ENCODE data around the gene KRT7.

Gene KRT7

GRCh38 chr12:52208424-52209165 lies 24.4 kb upstream of the KRT7 start:
- Histone ChIP-seq H3K27me3 (ENCODE audit: low read depth, low read length) (no peaks in the 10 kb centered on the region), H3K4me3 (ENCODE audit: low read depth in 1 of 2, low read length in 2 of 2) (no peak overlapping the region), H3K27ac (ENCODE audit: low read length) (no peak overlapping the region), H3K9me3 (ENCODE audit: control insufficient read depth in 1 of 2, low read length in 2 of 2) (no peaks in the 10 kb centered on the region), H3K4me1 (ENCODE audit: control insufficient read depth in 1 of 2, insufficient read depth in 2 of 2, low read length in 2 of 2) (peaks cover 0 to 7% of the 10 kb centered on the region in 2 donors), H3K36me3 (ENCODE audit: control insufficient read depth in 1 of 2, insufficient read depth in 2 of 2, low read length in 2 of 2) (no peaks in the 10 kb centered on the region)

DNA sequence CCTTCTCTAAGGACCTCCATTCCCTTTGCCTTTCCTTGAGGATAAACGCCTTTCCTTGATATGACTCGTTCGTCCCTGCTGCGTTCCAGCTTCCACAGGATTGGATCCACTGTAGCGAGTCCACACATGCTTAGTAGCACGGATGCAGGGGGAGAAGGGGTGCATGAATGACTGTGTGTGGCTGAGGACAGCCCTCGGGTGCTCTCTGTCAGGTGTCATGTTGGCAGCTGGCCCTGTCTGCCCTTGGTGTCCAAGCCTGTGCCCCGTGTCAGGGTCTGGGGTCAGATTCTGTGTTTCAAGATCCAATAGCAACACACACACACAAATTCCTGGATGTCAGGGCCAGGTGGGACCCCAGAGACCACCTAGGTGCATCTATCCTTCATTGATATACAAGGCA lies 23.7 kb upstream of the KRT7 start:
- no peak overlapping the region for H3K4me3 ChIP-seq (ENCODE audit: low read depth in 1 of 2, low read length in 2 of 2)
- H3K27me3 ChIP-seq (ENCODE audit: low read depth, low read length): no peaks in the 10 kb centered on the region
- no peak overlapping the region for H3K27ac ChIP-seq (ENCODE audit: low read length)
- H3K4me1 ChIP-seq (ENCODE audit: control insufficient read depth in 1 of 2, insufficient read depth in 2 of 2, low read length in 2 of 2): peaks cover 0 to 5% of the 10 kb centered on the region in 2 donors
- H3K9me3 ChIP-seq (ENCODE audit: control insufficient read depth in 1 of 2, low read length in 2 of 2): no peaks in the 10 kb centered on the region
- H3K36me3 ChIP-seq (ENCODE audit: control insufficient read depth in 1 of 2, insufficient read depth in 2 of 2, low read length in 2 of 2): no peaks in the 10 kb centered on the region

- H3K27me3 ChIP-seq (ENCODE audit: low read depth, low read length): no peaks in the 10 kb centered on the region
- H3K27ac ChIP-seq (ENCODE audit: low read length): no peak overlapping the region
- H3K9me3 ChIP-seq (ENCODE audit: control insufficient read depth in 1 of 2, low read length in 2 of 2): no peaks in the 10 kb centered on the region
- peaks cover 0 to 5% of the 10 kb centered on the region in 2 donors for H3K4me1 ChIP-seq (ENCODE audit: control insufficient read depth in 1 of 2, insufficient read depth in 2 of 2, low read length in 2 of 2)
- H3K36me3 ChIP-seq (ENCODE audit: control insufficient read depth in 1 of 2, insufficient read depth in 2 of 2, low read length in 2 of 2): no peaks in the 10 kb centered on the region
- no peak overlapping the region for H3K4me3 ChIP-seq (ENCODE audit: low read depth in 1 of 2, low read length in 2 of 2)
These were observed 22.7 kb upstream of the KRT7 start for GRCh38 chr12:52210186-52210924.

GRCh38 chr12:52210925-52211650 lies 22.0 kb upstream of the KRT7 start:
- no peaks in the 10 kb centered on the region for H3K27me3 ChIP-seq (ENCODE audit: low read depth, low read length)
- H3K27ac ChIP-seq (ENCODE audit: low read length): no peak overlapping the region
- H3K4me1 ChIP-seq (ENCODE audit: control insufficient read depth in 1 of 2, insufficient read depth in 2 of 2, low read length in 2 of 2): peaks cover 0 to 5% of the 10 kb centered on the region in 2 donors
- no peaks in the 10 kb centered on the region for H3K9me3 ChIP-seq (ENCODE audit: control insufficient read depth in 1 of 2, low read length in 2 of 2)
- no peaks in the 10 kb centered on the region for H3K36me3 ChIP-seq (ENCODE audit: control insufficient read depth in 1 of 2, insufficient read depth in 2 of 2, low read length in 2 of 2)
- H3K4me3 ChIP-seq (ENCODE audit: low read depth in 1 of 2, low read length in 2 of 2): no peak overlapping the region

DNA sequence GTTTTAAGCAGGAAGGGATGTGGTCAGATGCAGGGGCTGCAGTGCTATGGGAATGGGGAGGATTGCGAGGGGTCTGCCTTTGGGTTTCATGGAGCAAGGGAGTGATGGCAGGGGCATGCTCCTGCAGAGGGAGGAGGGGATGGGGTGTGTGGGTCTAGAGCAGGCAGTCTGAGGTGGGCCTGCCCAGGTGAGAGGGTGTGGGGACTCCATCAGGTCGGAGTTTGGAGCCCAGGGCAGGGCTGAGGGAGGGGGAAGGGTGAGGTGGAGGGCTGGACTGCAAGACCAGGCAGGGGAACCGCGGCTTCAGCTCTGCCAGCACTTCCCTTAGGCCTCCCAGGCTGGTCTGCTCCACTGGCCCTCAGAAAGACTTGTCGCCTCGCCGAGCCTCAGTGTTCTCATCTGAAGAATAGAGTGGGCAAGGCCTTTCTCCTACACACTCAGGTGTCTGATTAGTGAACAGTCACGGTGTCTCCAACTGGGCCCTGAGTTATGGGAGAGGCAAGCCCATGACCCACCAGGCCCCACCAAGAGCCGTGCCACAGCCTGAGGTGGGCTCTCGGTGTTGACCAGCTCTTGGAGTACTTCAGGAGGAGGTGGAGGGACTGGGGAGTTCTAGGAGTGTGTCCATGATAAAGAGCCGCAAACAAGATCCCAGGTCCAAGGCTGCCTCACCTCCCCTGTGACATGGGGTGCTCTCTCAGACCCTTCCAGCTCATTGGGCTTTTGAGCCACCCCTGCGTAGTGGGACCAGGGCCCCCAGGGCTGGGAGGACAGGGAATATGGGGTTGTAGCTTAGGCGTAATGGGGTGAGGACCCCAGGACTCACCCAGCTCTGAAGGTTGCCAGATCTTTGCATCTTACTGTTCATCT lies 21.1 kb upstream of the KRT7 start:
- no peaks in the 10 kb centered on the region for H3K36me3 ChIP-seq (ENCODE audit: control insufficient read depth in 1 of 2, insufficient read depth in 2 of 2, low read length in 2 of 2)
- peaks cover 0 to 5% of the 10 kb centered on the region in 2 donors for H3K4me1 ChIP-seq (ENCODE audit: control insufficient read depth in 1 of 2, insufficient read depth in 2 of 2, low read length in 2 of 2)
- H3K9me3 ChIP-seq (ENCODE audit: control insufficient read depth in 1 of 2, low read length in 2 of 2): no peaks in the 10 kb centered on the region
- no peak overlapping the region for H3K4me3 ChIP-seq (ENCODE audit: low read depth in 1 of 2, low read length in 2 of 2)
- H3K27ac ChIP-seq (ENCODE audit: low read length): no peak overlapping the region
- no peaks in the 10 kb centered on the region for H3K27me3 ChIP-seq (ENCODE audit: low read depth, low read length)

DNA sequence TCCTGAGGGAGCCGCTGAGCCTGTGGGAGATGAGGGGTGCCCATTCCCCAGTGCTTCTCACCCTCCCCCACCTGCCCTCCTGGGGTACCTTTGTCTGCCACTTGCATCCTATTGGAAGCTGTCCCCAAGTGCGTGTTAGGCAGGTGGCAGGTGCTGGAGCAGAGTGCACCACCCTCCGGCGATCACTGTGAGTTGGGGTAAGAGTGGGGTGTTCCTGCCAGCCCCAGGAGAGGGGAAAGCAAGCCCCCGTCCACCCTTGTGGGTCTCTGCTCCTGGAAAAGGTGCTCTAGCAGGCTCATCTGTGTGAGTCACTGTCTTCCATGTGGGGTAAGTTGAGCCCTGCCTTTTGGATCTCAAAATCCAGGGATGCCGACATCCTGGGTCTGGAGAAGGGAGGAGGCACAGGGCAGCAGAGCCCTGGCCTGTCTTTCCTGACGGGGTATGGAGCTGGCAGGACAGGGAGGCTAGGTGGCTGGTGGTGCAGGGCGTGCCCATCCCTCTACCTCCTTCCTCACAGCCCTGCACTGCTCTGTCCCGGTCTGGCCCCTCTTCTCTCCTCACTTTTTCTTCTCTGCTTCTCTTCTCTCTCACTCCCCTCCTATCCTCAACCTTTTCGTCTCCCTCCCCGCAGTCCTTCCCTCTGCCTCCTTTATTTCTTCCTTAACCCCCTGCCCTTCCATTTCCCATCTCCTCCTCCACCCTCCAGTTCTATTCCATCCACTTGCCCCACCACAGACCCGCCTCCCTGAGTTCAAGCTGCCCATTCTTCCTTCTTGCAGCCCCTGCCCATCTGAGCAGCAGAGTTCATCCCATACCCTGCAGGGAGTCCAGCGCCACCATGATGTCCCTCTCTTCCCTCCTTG lies 20.1 kb upstream of the KRT7 start:
- no peaks in the 10 kb centered on the region for H3K27me3 ChIP-seq (ENCODE audit: low read depth, low read length)
- peaks cover 0 to 4% of the 10 kb centered on the region in 2 donors for H3K4me1 ChIP-seq (ENCODE audit: control insufficient read depth in 1 of 2, insufficient read depth in 2 of 2, low read length in 2 of 2)
- no peak overlapping the region for H3K4me3 ChIP-seq (ENCODE audit: low read depth in 1 of 2, low read length in 2 of 2)
- no peaks in the 10 kb centered on the region for H3K36me3 ChIP-seq (ENCODE audit: control insufficient read depth in 1 of 2, insufficient read depth in 2 of 2, low read length in 2 of 2)
- H3K9me3 ChIP-seq (ENCODE audit: control insufficient read depth in 1 of 2, low read length in 2 of 2): no peaks in the 10 kb centered on the region
- H3K27ac ChIP-seq (ENCODE audit: low read length): no peak overlapping the region

DNA sequence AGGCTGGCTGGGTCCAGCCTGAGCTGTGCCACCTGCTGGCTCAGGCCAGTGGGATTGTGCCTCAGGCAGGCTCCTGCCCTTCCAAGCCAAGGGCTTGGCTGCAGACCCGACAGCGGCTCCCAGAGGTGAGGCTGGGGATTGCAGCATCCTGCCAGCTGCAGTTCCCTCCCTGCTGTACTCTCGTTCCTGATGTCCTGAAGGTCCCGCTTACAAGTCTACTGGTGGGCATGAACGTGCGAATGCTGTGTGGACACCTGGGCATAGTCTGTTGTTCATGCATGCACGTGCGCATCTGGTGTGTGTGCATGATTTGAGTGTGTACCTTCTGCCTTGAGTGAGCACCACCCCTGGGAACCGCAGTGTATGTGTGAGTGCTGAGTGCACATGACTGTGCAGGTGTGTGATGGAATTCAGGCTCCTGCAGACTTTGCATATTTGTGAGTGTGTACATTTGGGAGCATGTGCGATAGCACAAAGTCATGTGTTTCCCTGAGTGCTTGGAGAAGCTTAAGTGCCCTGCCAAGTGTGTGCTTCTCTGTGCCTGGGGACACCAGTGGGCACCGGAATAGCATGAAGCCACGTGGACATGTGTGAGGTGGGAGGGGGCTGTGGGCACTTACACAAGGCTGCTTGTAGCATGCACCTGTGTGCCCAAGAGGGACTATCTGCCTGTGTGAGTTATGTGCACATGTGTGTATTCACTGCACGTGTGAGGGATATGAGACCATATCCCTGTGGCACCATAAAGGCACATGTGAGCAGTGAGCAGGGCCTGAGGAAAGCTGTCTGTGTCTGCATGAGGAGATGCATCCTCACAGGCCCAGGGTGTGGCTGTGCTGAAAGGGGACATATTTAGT lies 19.3 kb upstream of the KRT7 start:
- H3K27me3 ChIP-seq (ENCODE audit: low read depth, low read length): no peaks in the 10 kb centered on the region
- H3K9me3 ChIP-seq (ENCODE audit: control insufficient read depth in 1 of 2, low read length in 2 of 2): no peaks in the 10 kb centered on the region
- H3K4me3 ChIP-seq (ENCODE audit: low read depth in 1 of 2, low read length in 2 of 2): no peak overlapping the region
- no peaks in the 10 kb centered on the region for H3K36me3 ChIP-seq (ENCODE audit: control insufficient read depth in 1 of 2, insufficient read depth in 2 of 2, low read length in 2 of 2)
- H3K4me1 ChIP-seq (ENCODE audit: control insufficient read depth in 1 of 2, insufficient read depth in 2 of 2, low read length in 2 of 2): peaks cover 0 to 5% of the 10 kb centered on the region in 2 donors
- H3K27ac ChIP-seq (ENCODE audit: low read length): no peak overlapping the region

DNA sequence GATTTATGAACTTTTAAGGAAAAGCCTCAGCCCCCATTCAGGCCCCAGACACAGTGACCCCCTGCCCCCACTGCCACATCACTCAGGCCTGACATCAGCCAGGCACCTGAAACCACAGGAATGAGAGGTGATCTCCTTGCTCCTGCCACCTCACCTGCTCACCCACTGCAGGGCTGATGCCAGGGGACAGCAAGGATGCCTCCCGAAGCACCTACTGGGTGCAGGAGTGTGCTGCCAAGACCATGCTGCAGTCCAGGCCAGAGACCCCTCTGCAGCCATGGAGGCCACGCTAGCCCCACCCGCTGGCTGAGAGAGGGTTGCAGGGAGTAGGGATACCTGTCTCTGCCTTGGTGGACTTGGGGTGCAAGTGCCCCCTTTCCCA lies 18.6 kb upstream of the KRT7 start:
- H3K27me3 ChIP-seq (ENCODE audit: low read depth, low read length): no peaks in the 10 kb centered on the region
- H3K4me1 ChIP-seq (ENCODE audit: control insufficient read depth in 1 of 2, insufficient read depth in 2 of 2, low read length in 2 of 2): peaks cover 0 to 5% of the 10 kb centered on the region in 2 donors
- H3K27ac ChIP-seq (ENCODE audit: low read length): no peak overlapping the region
- H3K4me3 ChIP-seq (ENCODE audit: low read depth in 1 of 2, low read length in 2 of 2): no peak overlapping the region
- H3K9me3 ChIP-seq (ENCODE audit: control insufficient read depth in 1 of 2, low read length in 2 of 2): no peaks in the 10 kb centered on the region
- H3K36me3 ChIP-seq (ENCODE audit: control insufficient read depth in 1 of 2, insufficient read depth in 2 of 2, low read length in 2 of 2): no peaks in the 10 kb centered on the region

DNA sequence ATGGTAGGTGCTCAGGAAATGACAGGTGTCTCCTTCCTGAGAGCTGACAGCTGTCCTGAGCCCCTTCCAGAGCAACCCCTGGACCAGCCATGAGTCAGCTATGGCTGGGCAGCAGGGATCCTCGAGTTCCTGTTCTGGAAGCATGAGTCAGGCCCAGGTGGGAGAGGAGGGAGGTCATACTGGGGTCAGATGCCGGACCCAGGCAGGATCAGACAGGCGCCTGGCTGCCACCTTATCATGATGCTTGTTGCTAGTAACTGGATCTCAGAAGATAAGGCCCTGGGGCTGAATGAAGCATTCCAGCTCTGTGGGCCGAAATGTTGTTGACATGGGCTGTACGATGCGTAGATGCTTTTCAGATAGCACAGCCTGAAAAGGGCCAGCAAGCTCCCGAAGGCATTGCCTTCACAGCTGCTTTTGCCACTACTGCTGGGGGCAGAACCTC lies 17.4 kb upstream of the KRT7 start:
- Histone ChIP-seq H3K4me1 (ENCODE audit: control insufficient read depth in 1 of 2, insufficient read depth in 2 of 2, low read length in 2 of 2) (peaks cover 0 to 5% of the 10 kb centered on the region in 2 donors), H3K36me3 (ENCODE audit: control insufficient read depth in 1 of 2, insufficient read depth in 2 of 2, low read length in 2 of 2) (no peaks in the 10 kb centered on the region), H3K9me3 (ENCODE audit: control insufficient read depth in 1 of 2, low read length in 2 of 2) (no peaks in the 10 kb centered on the region), H3K27me3 (ENCODE audit: low read depth, low read length) (no peaks in the 10 kb centered on the region), H3K4me3 (ENCODE audit: low read depth in 1 of 2, low read length in 2 of 2) (no peak overlapping the region), H3K27ac (ENCODE audit: low read length) (no peak overlapping the region)
